ENCODE measurements around the gene SNTG2. TPM values are rescaled to one million over a fixed set of nuclear protein-coding genes. Genes with fewer than 3 reads are reported as not detected.

The SNTG2 gene
- total and polyA plus RNA-seq, 12 donors: 0.26 to 4.3 (median 0.72) TPM; not detected in 1

DNA sequence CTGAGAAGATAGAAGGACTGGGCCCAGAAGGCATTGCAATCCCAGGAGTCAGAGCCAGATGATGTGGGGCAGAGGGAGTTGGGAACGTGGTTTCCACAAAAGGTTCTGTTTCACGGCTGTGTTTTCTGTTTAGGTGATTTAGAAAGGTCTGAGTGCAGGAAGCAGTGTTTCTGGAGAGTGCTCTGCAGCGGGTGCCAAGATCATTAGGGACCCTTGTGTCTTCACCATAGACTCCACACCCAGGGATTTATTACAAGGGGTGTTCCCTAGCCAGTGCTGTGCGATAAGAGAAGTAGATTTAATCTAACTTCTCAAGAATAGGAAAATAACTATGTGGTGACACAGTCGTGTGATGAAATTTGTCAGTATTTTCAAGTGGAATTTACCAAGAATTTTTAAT lies 241.5 kb downstream of the SNTG2 start:
- WGBS, 4 donors: 72 to 77% (median 75%) methylated on average over 5 of the region's 5 CpGs
- no peaks in the 10 kb centered on the region for H3K4me1 ChIP-seq (replicated peaks in 1 of 2)
- H3K27me3 ChIP-seq: no peaks in the 10 kb centered on the region
- DNase-seq: no peak
- peaks cover 0 to 14% (median 12%) of the 10 kb centered on the region in 3 donors for H3K9me3 ChIP-seq (replicated peaks in 1 of 3)
- no peak overlapping the region for H3K27ac ChIP-seq
- H3K4me3 ChIP-seq: no peak overlapping the region
- intact Hi-C loops (cut with DNase I): no loop called here
- H3K36me3 ChIP-seq (replicated peaks in 1 of 2): no peaks in the 10 kb centered on the region
- no peak for TF ChIP-seq POLR2A (IDR thresholded peaks at IDR 0.05)
- no peak for TF ChIP-seq CTCF (IDR thresholded peaks at IDR 0.05)

DNA sequence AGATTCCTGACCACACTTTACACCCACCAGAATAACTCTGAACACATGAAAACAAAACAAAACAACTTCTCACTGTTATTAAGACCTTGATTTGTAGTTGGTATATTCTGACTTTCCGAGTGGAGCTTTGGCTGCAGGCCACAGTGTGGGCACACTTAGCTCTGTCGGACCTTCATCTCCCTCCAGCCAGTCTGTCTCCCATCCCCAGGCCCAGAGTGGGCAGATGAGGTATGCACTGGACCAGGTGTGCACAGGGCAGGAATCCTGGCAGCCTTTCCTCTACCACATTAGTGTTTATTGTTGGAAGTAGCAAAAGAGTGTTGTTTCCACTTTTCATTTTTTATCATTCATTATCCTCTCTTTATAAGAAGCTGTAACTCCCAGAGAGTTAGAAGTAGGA lies 243.2 kb downstream of the SNTG2 start:
- no peaks in the 10 kb centered on the region for H3K27me3 ChIP-seq
- no peak for TF ChIP-seq POLR2A (IDR thresholded peaks at IDR 0.05)
- no peak for TF ChIP-seq CTCF (IDR thresholded peaks at IDR 0.05)
- DNase-seq: no peak
- intact Hi-C loops (cut with DNase I): no loop called here
- WGBS, 4 donors: 46 to 81% (median 64%) methylated on average over 2 of the region's 2 CpGs
- H3K4me3 ChIP-seq: no peak overlapping the region
- no peaks in the 10 kb centered on the region for H3K4me1 ChIP-seq (replicated peaks in 1 of 2)
- no peaks in the 10 kb centered on the region for H3K36me3 ChIP-seq (replicated peaks in 1 of 2)
- peaks cover 0 to 20% (median 12%) of the 10 kb centered on the region in 3 donors for H3K9me3 ChIP-seq (replicated peaks in 1 of 3)
- H3K27ac ChIP-seq: no peak overlapping the region

GRCh38 chr2:1203772-1204171 lies 253.1 kb downstream of the SNTG2 start:
- H3K36me3 ChIP-seq (replicated peaks in 1 of 2): no peaks in the 10 kb centered on the region
- WGBS, 4 donors: 68 to 78% (median 73%) methylated on average over 6 of the region's 6 CpGs
- DNase-seq: no peak
- intact Hi-C loops (cut with DNase I): no loop called here
- no peaks in the 10 kb centered on the region for H3K27me3 ChIP-seq
- H3K4me1 ChIP-seq (replicated peaks in 1 of 2): no peaks in the 10 kb centered on the region
- no peak overlapping the region for H3K27ac ChIP-seq
- TF ChIP-seq CTCF (IDR thresholded peaks at IDR 0.05) (no peak), POLR2A (IDR thresholded peaks at IDR 0.05) (no peak)
- H3K4me3 ChIP-seq: no peak overlapping the region
- no peaks in the 10 kb centered on the region for H3K9me3 ChIP-seq (replicated peaks in 1 of 3)

GRCh38 chr2:1205853-1206252 lies 255.2 kb downstream of the SNTG2 start:
- H3K27me3 ChIP-seq: no peaks in the 10 kb centered on the region
- DNase-seq: no peak
- no peaks in the 10 kb centered on the region for H3K4me1 ChIP-seq (replicated peaks in 1 of 2)
- H3K27ac ChIP-seq: no peak overlapping the region
- H3K4me3 ChIP-seq: no peak overlapping the region
- H3K9me3 ChIP-seq (replicated peaks in 1 of 3): no peaks in the 10 kb centered on the region
- WGBS, 4 donors: 74 to 89% (median 81%) methylated on average over 3 of the region's 3 CpGs
- intact Hi-C loops (cut with DNase I): no loop called here
- TF ChIP-seq CTCF (IDR thresholded peaks at IDR 0.05) (no peak), POLR2A (IDR thresholded peaks at IDR 0.05) (no peak)
- H3K36me3 ChIP-seq (replicated peaks in 1 of 2): no peaks in the 10 kb centered on the region
